Measurements from ENCODE around the gene SMIM1. TPM values are rescaled to one million over a fixed set of nuclear protein-coding genes. Genes with fewer than 3 reads are reported as not detected.

Gene SMIM1
- total RNA-seq, 4 donors from 2014 or later, result 4.7 TPM; not detected in 3

- TF ChIP-seq, protein P1, sequence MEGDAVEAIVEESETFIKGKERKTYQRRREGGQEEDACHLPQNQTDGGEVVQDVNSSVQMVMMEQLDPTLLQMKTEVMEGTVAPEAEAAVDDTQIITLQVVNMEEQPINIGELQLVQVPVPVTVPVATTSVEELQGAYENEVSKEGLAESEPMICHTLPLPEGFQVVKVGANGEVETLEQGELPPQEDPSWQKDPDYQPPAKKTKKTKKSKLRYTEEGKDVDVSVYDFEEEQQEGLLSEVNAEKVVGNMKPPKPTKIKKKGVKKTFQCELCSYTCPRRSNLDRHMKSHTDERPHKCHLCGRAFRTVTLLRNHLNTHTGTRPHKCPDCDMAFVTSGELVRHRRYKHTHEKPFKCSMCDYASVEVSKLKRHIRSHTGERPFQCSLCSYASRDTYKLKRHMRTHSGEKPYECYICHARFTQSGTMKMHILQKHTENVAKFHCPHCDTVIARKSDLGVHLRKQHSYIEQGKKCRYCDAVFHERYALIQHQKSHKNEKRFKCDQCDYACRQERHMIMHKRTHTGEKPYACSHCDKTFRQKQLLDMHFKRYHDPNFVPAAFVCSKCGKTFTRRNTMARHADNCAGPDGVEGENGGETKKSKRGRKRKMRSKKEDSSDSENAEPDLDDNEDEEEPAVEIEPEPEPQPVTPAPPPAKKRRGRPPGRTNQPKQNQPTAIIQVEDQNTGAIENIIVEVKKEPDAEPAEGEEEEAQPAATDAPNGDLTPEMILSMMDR (IDR thresholded peaks at IDR 0.05; ENCODE audit: low read depth), result no peak
Observed at GRCh38 chr1:3780901-3781300, 8.4 kb downstream of the SMIM1 start.

GRCh38 chr1:3783651-3784474 is 11.3 kb downstream of the SMIM1 start:
- TF ChIP-seq, protein P1 (IDR thresholded peaks at IDR 0.05; ENCODE audit: low read depth), result no peak

DNA sequence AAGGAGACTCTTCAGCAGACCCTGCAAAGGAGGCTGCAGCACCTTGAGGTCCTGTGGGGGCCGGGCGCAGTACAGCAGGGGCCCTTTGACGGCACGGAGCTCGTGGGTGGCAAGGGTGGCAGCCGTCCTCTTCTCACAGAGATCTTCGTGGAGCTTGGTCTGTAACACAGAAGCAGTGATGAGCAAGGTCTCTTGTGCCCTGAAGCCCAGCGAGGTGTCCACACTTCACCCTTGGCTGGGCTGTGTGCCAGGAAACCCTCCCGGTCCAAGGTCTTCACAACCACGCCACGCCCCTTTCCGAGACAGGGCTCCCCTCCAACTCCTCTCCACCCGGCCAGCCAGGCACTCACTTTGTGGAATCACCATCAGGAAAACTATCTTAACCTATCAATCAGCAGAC is 12.5 kb downstream of the SMIM1 start:
- TF ChIP-seq, protein P1 (IDR thresholded peaks at IDR 0.05; ENCODE audit: low read depth), result no peak

- TF ChIP-seq, protein P1 (IDR thresholded peaks at IDR 0.05; ENCODE audit: low read depth), result no peak
Observed at GRCh38 chr1:3785456-3786157, 13.1 kb downstream of the SMIM1 start.

DNA sequence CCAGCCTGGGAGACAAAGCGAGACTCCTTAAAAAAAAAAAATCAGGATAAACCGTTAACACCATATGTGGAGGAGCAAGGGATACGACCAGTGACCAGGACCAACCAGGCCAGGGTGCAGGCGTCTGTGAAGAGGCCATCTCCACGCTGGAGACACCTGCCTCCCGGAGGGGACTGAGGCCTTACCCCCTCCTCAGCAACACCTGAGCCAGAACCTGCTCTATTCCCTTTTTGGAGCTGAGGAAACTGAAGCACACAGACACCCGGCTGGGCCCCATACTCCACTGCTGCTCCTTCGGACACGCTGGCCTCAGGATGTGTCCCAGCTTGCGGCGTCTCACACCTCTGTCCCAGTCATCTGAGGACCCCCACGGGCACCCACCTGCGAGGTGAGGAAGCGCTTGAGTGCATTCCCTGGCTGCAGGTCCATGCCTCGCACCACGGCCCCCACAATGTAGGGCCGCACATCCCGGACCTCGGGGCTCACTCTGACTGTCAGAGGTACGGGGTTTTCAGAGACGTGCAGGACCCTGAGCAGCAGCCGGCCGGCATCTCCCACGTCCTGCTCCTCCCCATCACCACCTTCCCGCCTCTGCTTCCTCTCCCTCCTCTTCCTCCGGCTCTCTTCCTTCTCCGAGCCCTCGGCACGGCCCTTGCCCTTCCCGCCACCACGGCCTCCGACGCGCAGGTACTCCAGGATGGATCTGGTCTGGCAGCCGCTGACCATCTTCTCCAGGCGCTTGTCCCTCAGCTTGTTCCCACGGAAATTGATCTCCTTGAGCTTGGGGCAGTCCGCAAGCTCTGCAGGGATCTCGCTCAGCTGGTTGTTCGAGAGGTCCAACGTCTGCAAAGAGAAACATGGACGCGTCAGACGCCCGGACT is 14.2 kb downstream of the SMIM1 start:
- TF ChIP-seq, protein P1 (IDR thresholded peaks at IDR 0.05; ENCODE audit: low read depth), result no peak

DNA sequence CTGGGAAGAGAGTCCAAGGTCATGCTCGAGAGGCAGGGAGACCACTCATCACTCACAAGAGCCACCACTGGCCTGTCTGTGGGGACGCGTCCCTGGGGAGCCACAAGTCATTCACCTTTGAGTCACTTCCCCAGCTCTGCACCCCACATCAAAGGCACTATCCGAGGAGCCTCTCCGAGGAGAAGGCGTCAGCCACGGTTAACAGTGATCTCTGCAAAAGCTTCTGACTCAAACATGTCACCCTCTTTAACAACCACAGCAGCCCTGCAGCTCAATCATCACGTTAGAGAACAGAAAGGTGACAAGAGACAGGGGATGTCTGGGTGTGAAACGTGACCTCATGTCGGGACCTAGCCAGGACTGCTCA is 14.8 kb downstream of the SMIM1 start:
- TF ChIP-seq, protein P1 (IDR thresholded peaks at IDR 0.05; ENCODE audit: low read depth), result no peak

Measured in subcutaneous adipose tissue (tissue), 4 donors.